Type B pancreatic cell (in vitro differentiated cells): ENCODE results near the gene CLEC7A. TPM values are rescaled to one million over a fixed set of nuclear protein-coding genes. Genes with fewer than 3 reads are reported as not detected.

Experiments used
- DNase-seq: peaks from one replicate; pipeline ENCODE4 v3.0.0; 2021; ENCODE audit warnings: mixed read lengths; ENCODE audit not compliant: unreplicated experiment; ENCODE audit errors: extremely low spot score
- H3K27ac Mint-ChIP-seq: 2 replicates; pipeline ENCODE4 v1.8.0; 2021; ENCODE audit warnings: mild to moderate bottlenecking, mixed read lengths
- H3K27me3 Mint-ChIP-seq: 2 replicates; pipeline ENCODE4 v1.8.0; 2021; ENCODE audit warnings: mixed read lengths
- H3K36me3 Mint-ChIP-seq: 2 replicates; pipeline ENCODE4 v1.8.0; 2021; ENCODE audit warnings: mixed read lengths
- H3K4me1 Mint-ChIP-seq: one replicate; pipeline ENCODE4 v1.8.0; 2021; ENCODE audit warnings: mixed read lengths; ENCODE audit not compliant: unreplicated experiment
- H3K4me3 Mint-ChIP-seq: 2 replicates; pipeline ENCODE4 v1.8.0; 2021; ENCODE audit warnings: mild to moderate bottlenecking, mixed read lengths
- H3K9me3 Mint-ChIP-seq: 2 replicates; pipeline ENCODE4 v1.8.0; 2021; ENCODE audit warnings: mixed read lengths
- CTCF ChIP-seq: fragments of 200-600 bp; sonication (generic); conservative IDR thresholded peaks from 2 replicates; pipeline ENCODE4 v1.5.0; 2021; ENCODE audit warnings: antibody characterized with exemption, mild to moderate bottlenecking
- total RNA-seq: library from RNA; stranded (reverse); gene quantifications from 2 replicates; pipeline ENCODE4 v1.2.1, GENCODE V29; 2021; ENCODE audit warnings: low replicate concordance

Gene CLEC7A
- total RNA-seq, 1 donor from 2014 or later, result 1.8 TPM

- Mint-ChIP-seq H3K27ac (peak within 1 kb of the TSS; percentile 7), H3K4me3 (no peak within 1 kb of the TSS), H3K4me1 (no peaks in the 10 kb centered on the region), H3K36me3 (no peaks in the 10 kb centered on the region), H3K27me3 (no peaks in the 10 kb centered on the region), H3K9me3 (no peaks in the 10 kb centered on the region)
- no peak for DNase-seq
- TF ChIP-seq CTCF, result no peak
Measured at GRCh38 chr12:10171973-10172728, 42.2 kb upstream of the CLEC7A start, which contains the start of gene OLR1. Gene OLR1, minus strand, starts transcription at chr12:10172132. Its CDS starts 55 bp downstream, at chr12:10172077.

- no peaks in the 10 kb centered on the region for H3K36me3 Mint-ChIP-seq
- H3K27ac Mint-ChIP-seq, result peak overlapping the region; percentile 62
- no peak for DNase-seq
- H3K4me3 Mint-ChIP-seq, result no peak overlapping the region
- no peak for TF ChIP-seq CTCF
- H3K4me1 Mint-ChIP-seq, result no peaks in the 10 kb centered on the region
- no peaks in the 10 kb centered on the region for H3K27me3 Mint-ChIP-seq
- no peaks in the 10 kb centered on the region for H3K9me3 Mint-ChIP-seq
Measured at GRCh38 chr12:10170216-10170615, 40.2 kb upstream of the CLEC7A start.

GRCh38 chr12:10169104-10169503 is 39.1 kb upstream of the CLEC7A start:
- Mint-ChIP-seq H3K4me1 (no peaks in the 10 kb centered on the region), H3K36me3 (no peaks in the 10 kb centered on the region), H3K9me3 (no peaks in the 10 kb centered on the region), H3K27me3 (no peaks in the 10 kb centered on the region), H3K4me3 (no peak overlapping the region), H3K27ac (no peak overlapping the region)
- DNase-seq, result no peak
- TF ChIP-seq CTCF, result no peak

GRCh38 chr12:10167599-10167998 is 37.6 kb upstream of the CLEC7A start:
- DNase-seq, result no peak
- Mint-ChIP-seq H3K27me3 (no peaks in the 10 kb centered on the region), H3K4me3 (no peak overlapping the region), H3K27ac (no peak overlapping the region), H3K9me3 (no peaks in the 10 kb centered on the region), H3K4me1 (no peaks in the 10 kb centered on the region), H3K36me3 (no peaks in the 10 kb centered on the region)
- TF ChIP-seq CTCF, result no peak

GRCh38 chr12:10165421-10165820 is 35.4 kb upstream of the CLEC7A start:
- Mint-ChIP-seq H3K27ac (no peak overlapping the region), H3K4me3 (no peak overlapping the region), H3K36me3 (no peaks in the 10 kb centered on the region), H3K27me3 (no peaks in the 10 kb centered on the region), H3K9me3 (no peaks in the 10 kb centered on the region), H3K4me1 (no peaks in the 10 kb centered on the region)
- no peak for DNase-seq
- TF ChIP-seq CTCF, result no peak
